ENCODE results near the gene MTF1.

GRCh38 chr1:37776946-37777516, 82.4 kb downstream of the MTF1 start:
- no peak for TF ChIP-seq CTCF (IDR thresholded peaks at IDR 0.05)
- no peak for TF ChIP-seq POLR2A (IDR thresholded peaks at IDR 0.05)

Data from tibial nerve (tissue), 3 donors.